H1 (cell line): Measurements from ENCODE around the gene NR3C2. TPM values are rescaled to one million over a fixed set of nuclear protein-coding genes. Genes with fewer than 3 reads are reported as not detected.

Experiments used
- CTCF ChIA-PET: fragments of 300-600 bp; sonication (Branson Sonifier 250); formaldehyde crosslinking; loops from one replicate; lab custom pipeline; 2021; ENCODE audit not compliant: partially characterized antibody; lab: Charles Lee
- POLR2A ChIA-PET: fragments of 300-600 bp; sonication (Branson Sonifier 250); formaldehyde crosslinking; loops from one replicate; lab custom pipeline; 2021; ENCODE audit warnings: inconsistent platforms; ENCODE audit not compliant: partially characterized antibody; lab: Charles Lee
- DNase-seq, 2 experiments: peaks; one replicate each; pipeline versions ENCODE4 v3.0.0 to v3.0.0-alpha.2; 2010 to 2022; ENCODE audit warnings: low spot score in 2 of 2, low read depth in 1 of 2, mixed read lengths in 1 of 2
- FAIRE-seq: peaks from 2 replicates; lab custom pipeline; 2011; peaks lifted over from hg19 to GRCh38; lab: Jason Lieb, UNC
- H2AFZ ChIP-seq: 2 replicates; pipeline ENCODE4 v1.8.1; 2012; ENCODE audit warnings: low read length, inconsistent platforms
- H2AK5ac ChIP-seq: 2 replicates; pipeline ENCODE4 v1.6.1; 2013; ENCODE audit warnings: low read depth, low read length
- H2BK120ac ChIP-seq: replicated peaks from 2 replicates; pipeline ENCODE3; 2013; ENCODE audit warnings: low read depth, low read length, inconsistent platforms
- H2BK12ac ChIP-seq: 2 replicates; pipeline ENCODE4 v1.6.1; 2013; ENCODE audit warnings: low read depth, low read length
- H2BK15ac ChIP-seq: 2 replicates; pipeline ENCODE4 v1.6.1; 2013; ENCODE audit warnings: low read length
- H2BK20ac ChIP-seq: 2 replicates; pipeline ENCODE4 v1.6.1; 2013; ENCODE audit warnings: low read length
- H2BK5ac ChIP-seq: 2 replicates; pipeline ENCODE4 v1.6.1; 2013; ENCODE audit warnings: low read depth, low read length
- H3K14ac ChIP-seq: 2 replicates; pipeline ENCODE4 v1.6.1; 2013; ENCODE audit warnings: inconsistent platforms; ENCODE audit not compliant: insufficient read length
- H3K18ac ChIP-seq: 2 replicates; pipeline ENCODE4 v1.6.1; 2013; ENCODE audit warnings: low read length; ENCODE audit errors: extremely low read depth
- H3K23ac ChIP-seq: 2 replicates; pipeline ENCODE4 v1.6.1; 2013; ENCODE audit warnings: inconsistent platforms; ENCODE audit not compliant: insufficient read length
- H3K23me2 ChIP-seq: 2 replicates; pipeline ENCODE4 v1.6.1; 2013; ENCODE audit warnings: low read depth, low read length
- H3K27ac ChIP-seq: 2 replicates; pipeline ENCODE4 v1.6.1; 2011; ENCODE audit warnings: low read depth, low read length, inconsistent platforms
- H3K27me3 ChIP-seq, 4 experiments: replicated peaks in 1 of 4; 1 replicate in 1 of 4; 2 replicates in 3 of 4; pipeline versions ENCODE4 v1.6.1 to v1.8.1; 2011 to 2013; ENCODE audit warnings: low read length in 3 of 4, mild to moderate bottlenecking in 3 of 4, inconsistent platforms in 2 of 4, mixed read lengths in 2 of 4, moderate library complexity in 1 of 4; ENCODE audit not compliant: control insufficient read depth in 3 of 4, insufficient read depth in 3 of 4; ENCODE audit errors: extremely low read depth in 1 of 4
- H3K36me3 ChIP-seq, 4 experiments: 2 replicates each; pipeline versions ENCODE4 v1.6.1 to v1.8.1; 2011 to 2013; ENCODE audit warnings: mild to moderate bottlenecking in 4 of 4, low read length in 3 of 4, moderate library complexity in 2 of 4, control low read depth in 1 of 4, inconsistent platforms in 1 of 4; ENCODE audit not compliant: insufficient read depth in 4 of 4, control insufficient read depth in 2 of 4
- H3K4ac ChIP-seq: replicated peaks from 2 replicates; pipeline ENCODE3; 2013; ENCODE audit warnings: low read length, low read depth, mixed read lengths, inconsistent platforms; ENCODE audit not compliant: insufficient read length
- H3K4me1 ChIP-seq, 4 experiments: replicated peaks in 1 of 4; 1 replicate in 1 of 4; 2 replicates in 3 of 4; pipeline versions ENCODE4 v1.6.1 to v1.8.1; 2011 to 2013; ENCODE audit warnings: low read length in 3 of 4, inconsistent platforms in 2 of 4, mixed read lengths in 1 of 4; ENCODE audit not compliant: insufficient read depth in 4 of 4, control insufficient read depth in 3 of 4
- H3K4me2 ChIP-seq, 2 experiments: 2 replicates each; pipeline versions ENCODE4 v1.6.1 to v1.8.1; 2011 to 2013; ENCODE audit warnings: low read depth in 2 of 2, low read length in 2 of 2, control low read depth in 1 of 2, inconsistent platforms in 1 of 2, mild to moderate bottlenecking in 1 of 2; ENCODE audit not compliant: insufficient read depth in 1 of 2
- H3K4me3 ChIP-seq, 4 experiments: fragments of 200-600, 300-600 bp in 1 of 4; sonication (generic), shearing (Covaris generic), sonication (Bioruptor Twin) in 1 of 4; 2 replicates each; pipeline versions ENCODE4 v1.5.1 to v1.8.1; 2011 to 2016; ENCODE audit warnings: low read length in 4 of 4, low read depth in 3 of 4, control low read depth in 2 of 4, inconsistent platforms in 2 of 4, mild to moderate bottlenecking in 2 of 4, mixed read lengths in 1 of 4, moderate library complexity in 1 of 4; ENCODE audit not compliant: insufficient read depth in 2 of 4; ENCODE audit errors: extremely low read depth in 1 of 4
- H3K56ac ChIP-seq: replicated peaks from 2 replicates; pipeline ENCODE3; 2013; ENCODE audit warnings: low read depth, mild to moderate bottlenecking, mixed read lengths, low read length, inconsistent platforms; ENCODE audit not compliant: insufficient read length
- H3K79me1 ChIP-seq: 2 replicates; pipeline ENCODE4 v1.6.1; 2013; ENCODE audit warnings: low read depth, low read length, control low read depth
- H3K79me2 ChIP-seq, 2 experiments: 2 replicates each; pipeline versions ENCODE4 v1.6.1 to v1.8.1; 2012 to 2013; ENCODE audit warnings: low read length in 2 of 2, mild to moderate bottlenecking in 2 of 2, inconsistent platforms in 1 of 2; ENCODE audit not compliant: insufficient read depth in 2 of 2, control insufficient read depth in 1 of 2
- H3K9ac ChIP-seq, 4 experiments: replicated peaks in 1 of 4; 1 replicate in 1 of 4; 2 replicates in 3 of 4; pipeline versions ENCODE4 v1.6.1 to v1.8.1; 2011 to 2013; ENCODE audit warnings: low read depth in 3 of 4, low read length in 3 of 4, control low read depth in 2 of 4, mild to moderate bottlenecking in 2 of 4, moderate library complexity in 2 of 4, inconsistent platforms in 1 of 4; ENCODE audit errors: extremely low read depth in 1 of 4
- H3K9me3 ChIP-seq, 2 experiments: 2 replicates each; pipeline versions ENCODE4 v1.6.1 to v1.8.1; 2012 to 2013; ENCODE audit warnings: mild to moderate bottlenecking in 2 of 2, moderate library complexity in 2 of 2, control low read depth in 1 of 2, inconsistent platforms in 1 of 2, low read depth in 1 of 2, low read length in 1 of 2, mixed read lengths in 1 of 2; ENCODE audit not compliant: insufficient read depth in 2 of 2
- H4K20me1 ChIP-seq, 2 experiments: replicated peaks in 1 of 2; 2 replicates each; pipeline versions ENCODE3 to v1.8.1; 2011 to 2013; ENCODE audit warnings: inconsistent platforms in 2 of 2, low read length in 2 of 2, mild to moderate bottlenecking in 1 of 2; ENCODE audit not compliant: insufficient read depth in 2 of 2, control insufficient read depth in 1 of 2
- H4K5ac ChIP-seq: 2 replicates; pipeline ENCODE4 v1.6.1; 2013; ENCODE audit warnings: low read length, low read depth, mixed read lengths, inconsistent platforms; ENCODE audit not compliant: insufficient read length
- H4K8ac ChIP-seq: 2 replicates; pipeline ENCODE4 v1.8.0; 2013; ENCODE audit warnings: mild to moderate bottlenecking, moderate library complexity, low read length, inconsistent platforms; ENCODE audit not compliant: insufficient read depth; ENCODE audit errors: extremely low read depth
- H4K91ac ChIP-seq: replicated peaks from 2 replicates; pipeline ENCODE3; 2013; ENCODE audit warnings: low read length, mixed read lengths, inconsistent platforms; ENCODE audit not compliant: insufficient read length
- BRCA1 ChIP-seq: IDR thresholded peaks from 2 replicates; pipeline ENCODE4 v1.6.1; 2012; ENCODE audit warnings: low read depth, low read length, improper control_type of control experiment
- CEBPB ChIP-seq: IDR thresholded peaks from 2 replicates; pipeline ENCODE4 v1.6.1; 2012; ENCODE audit warnings: low read depth, low read length
- POLR2AphosphoS5 ChIP-seq: IDR thresholded peaks from 2 replicates; pipeline ENCODE4 v1.6.1; 2011; ENCODE audit warnings: low read depth, low read length
- WGBS, 2 experiments: shearing (Covaris generic) in 1 of 2; methylation state at CpG; one replicate each; pipeline versions ENCODE4 v1.1.6 to v1.1.7; 2013 to 2015; ENCODE audit warnings: low lambda C conversion rate in 2 of 2, mixed read lengths in 2 of 2, inconsistent platforms in 1 of 2, low coverage in 1 of 2, missing lambda C conversion rate in 1 of 2; ENCODE audit not compliant: insufficient replicate concordance in 2 of 2, insufficient coverage in 1 of 2, insufficient read length in 1 of 2; ENCODE audit errors: extremely low coverage in 1 of 2, missing lambda C conversion rate in 1 of 2; 5-methylcytosine and 5-hydroxymethylcytosine counted together
- polyA plus RNA-seq, 7 experiments: library from polyadenylated mRNA; depleted of rRNA in 3 of 7; stranded (reverse) in 5 of 7; unstranded in 2 of 7; fragments of >200 nt in 5 of 7; fragments of 200-250 nt in 2 of 7; gene quantifications; 1 replicate in 5 of 7; 2 replicates in 1 of 7; 4 replicates in 1 of 7; pipeline versions ENCODE4 v1.2.1 to v1.2.3, GENCODE V29; 2011 to 2013; ENCODE audit warnings: missing spikeins in 2 of 7, mixed read lengths in 2 of 7
- total RNA-seq: library from RNA; stranded (reverse); fragmentation: NEBNext Ultra II Directional; extraction: Animal tissue kit (Norgen Biotek cat#: 25700); gene quantifications from 2 replicates; pipeline ENCODE4 v1.2.1, GENCODE V29; 2021

Gene NR3C2
- total and polyA plus RNA-seq, 2 of the 8 experiments (the other 6 are each of a cell fraction or from before 2014, with no cell fraction given): 0.80 to 3.9 TPM

DNA sequence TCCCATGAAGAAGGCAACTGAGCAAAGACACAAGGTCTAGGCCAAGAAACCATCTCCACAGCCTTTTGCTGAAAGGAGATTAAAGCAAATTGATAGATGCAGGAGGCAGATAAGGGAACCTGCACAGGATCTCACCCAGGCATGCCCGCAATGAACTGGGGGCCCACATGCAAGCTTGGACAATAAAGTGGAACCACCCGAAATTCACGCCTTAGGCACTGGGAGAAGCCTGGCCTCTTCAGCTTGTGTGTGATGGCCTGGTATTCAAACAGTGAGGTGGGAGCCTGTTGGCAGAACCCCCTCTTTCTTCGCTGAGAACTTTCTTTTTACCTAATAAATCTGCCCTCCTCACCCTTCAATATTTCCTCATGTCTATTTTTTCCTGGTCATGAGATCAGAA lies 213.2 kb downstream of the NR3C2 start:
- H2AK5ac ChIP-seq: no peak overlapping the region
- ChIA-PET CTCF (interaction anchor here (1.6 kb wide), 1 partner anchor 9 kb away, joined by 4 read pairs; no protein-coding TSS in a partner anchor), POLR2A (no interaction called here)
- no peak overlapping the region for H2BK5ac ChIP-seq
- no peak overlapping the region for H3K4me2 ChIP-seq
- no peak overlapping the region for H2BK20ac ChIP-seq
- no peak overlapping the region for H2BK15ac ChIP-seq
- H3K79me1 ChIP-seq: no peaks in the 10 kb centered on the region
- no peak overlapping the region for H4K8ac ChIP-seq
- H3K27ac ChIP-seq: no peak overlapping the region
- H2BK120ac ChIP-seq: no peak overlapping the region
- TF ChIP-seq POLR2AphosphoS5: no peak
- TF ChIP-seq CEBPB: no peak
- TF ChIP-seq BRCA1: no peak
- H4K5ac ChIP-seq: no peak overlapping the region
- 97% methylated on average over 4 of the region's 4 CpGs; no CpG with 5 or more reads in 1 of the 2 experiments for WGBS, 2 experiments
- no peak overlapping the region for H3K56ac ChIP-seq
- H3K23ac ChIP-seq: no peak overlapping the region
- H3K14ac ChIP-seq: no peak overlapping the region
- H3K9ac ChIP-seq: no peak overlapping the region
- H3K4ac ChIP-seq: no peak overlapping the region
- no peak overlapping the region for H3K18ac ChIP-seq
- no peak overlapping the region for H3K4me3 ChIP-seq
- H3K27me3 ChIP-seq: no peaks in the 10 kb centered on the region
- H2AFZ ChIP-seq: no peak overlapping the region
- no peaks in the 10 kb centered on the region for H3K79me2 ChIP-seq
- H4K20me1 ChIP-seq: no peaks in the 10 kb centered on the region
- DNase-seq (no peak), FAIRE-seq (no peak)
- no peak overlapping the region for H2BK12ac ChIP-seq
- H3K23me2 ChIP-seq: no peaks in the 10 kb centered on the region
- no peaks in the 10 kb centered on the region for H3K9me3 ChIP-seq
- H3K4me1 ChIP-seq: no peaks in the 10 kb centered on the region
- no peaks in the 10 kb centered on the region for H3K36me3 ChIP-seq
- H4K91ac ChIP-seq: no peak overlapping the region
